Astrocyte (in vitro differentiated cells and primary cell): ENCODE data around the gene LRRC53. TPM values are rescaled to one million over a fixed set of nuclear protein-coding genes. Genes with fewer than 3 reads are reported as not detected.

Experiments used
- DNase-seq: peaks from one replicate; pipeline ENCODE4 v3.0.0-alpha.2; 2010; ENCODE audit warnings: low read depth
- FAIRE-seq: peaks from 2 replicates; lab custom pipeline; 2011; peaks lifted over from hg19 to GRCh38; lab: Jason Lieb, UNC
- H2AFZ ChIP-seq: 2 replicates; pipeline ENCODE4 v1.6.0; 2012; ENCODE audit warnings: low read depth, low read length, inconsistent platforms
- H3K27ac ChIP-seq: 2 replicates; pipeline ENCODE4 v1.5.1; 2011; ENCODE audit warnings: low read depth, low read length, inconsistent platforms
- H3K27me3 ChIP-seq: 2 replicates; pipeline ENCODE4 v1.6.0; 2011; ENCODE audit warnings: low read length, inconsistent platforms; ENCODE audit not compliant: insufficient read depth
- H3K36me3 ChIP-seq: 2 replicates; pipeline ENCODE4 v1.5.1; 2011; ENCODE audit warnings: low read length, inconsistent platforms; ENCODE audit not compliant: insufficient read depth
- H3K4me1 ChIP-seq: 2 replicates; pipeline ENCODE4 v1.5.1; 2011; ENCODE audit warnings: low read length, inconsistent platforms; ENCODE audit not compliant: insufficient read depth
- H3K4me2 ChIP-seq: 2 replicates; pipeline ENCODE4 v1.6.0; 2012; ENCODE audit warnings: low read length, inconsistent platforms
- H3K4me3 ChIP-seq: 2 replicates; pipeline ENCODE4 v1.5.1; 2011; ENCODE audit warnings: low read depth, mild to moderate bottlenecking, low read length, inconsistent platforms; ENCODE audit not compliant: insufficient read depth
- H3K79me2 ChIP-seq: 2 replicates; pipeline ENCODE4 v1.6.0; 2012; ENCODE audit warnings: mild to moderate bottlenecking, low read length, inconsistent platforms; ENCODE audit not compliant: insufficient read depth
- H3K9ac ChIP-seq: 2 replicates; pipeline ENCODE4 v1.6.0; 2012; ENCODE audit warnings: mild to moderate bottlenecking, low read length, inconsistent platforms
- H3K9me3 ChIP-seq: 2 replicates; pipeline ENCODE4 v1.5.1; 2012; ENCODE audit warnings: low read depth, mild to moderate bottlenecking, low read length, inconsistent platforms; ENCODE audit not compliant: insufficient read depth
- H4K20me1 ChIP-seq: 2 replicates; pipeline ENCODE4 v1.6.0; 2012; ENCODE audit warnings: low read length, inconsistent platforms; ENCODE audit not compliant: insufficient read depth
- H3K27ac Mint-ChIP-seq: one replicate; pipeline ENCODE4 v1.8.0; 2021; ENCODE audit warnings: mild to moderate bottlenecking, mixed read lengths; ENCODE audit not compliant: unreplicated experiment
- H3K27me3 Mint-ChIP-seq: one replicate; pipeline ENCODE4 v1.8.0; 2021; ENCODE audit warnings: low read depth, mixed read lengths; ENCODE audit not compliant: unreplicated experiment
- H3K36me3 Mint-ChIP-seq: one replicate; pipeline ENCODE4 v1.8.0; 2021; ENCODE audit warnings: low read depth, mixed read lengths; ENCODE audit not compliant: unreplicated experiment
- H3K4me1 Mint-ChIP-seq: one replicate; pipeline ENCODE4 v1.8.0; 2021; ENCODE audit warnings: low read depth, mixed read lengths; ENCODE audit not compliant: unreplicated experiment
- H3K4me3 Mint-ChIP-seq: one replicate; pipeline ENCODE4 v1.8.0; 2021; ENCODE audit warnings: mild to moderate bottlenecking, moderate library complexity, mixed read lengths; ENCODE audit not compliant: unreplicated experiment
- H3K9me3 Mint-ChIP-seq: one replicate; pipeline ENCODE4 v1.8.0; 2021; ENCODE audit warnings: mild to moderate bottlenecking, mixed read lengths; ENCODE audit not compliant: unreplicated experiment
- CTCF ChIP-seq: IDR thresholded peaks from 2 replicates; pipeline ENCODE4 v1.5.1; 2011; ENCODE audit warnings: low read depth, mild to moderate bottlenecking, inconsistent platforms, low read length, moderate library complexity; ENCODE audit not compliant: insufficient read depth
- EZH2 ChIP-seq: IDR thresholded peaks from 2 replicates; pipeline ENCODE4 v1.6.1; 2012; ENCODE audit warnings: mild to moderate bottlenecking, low read length, inconsistent platforms; ENCODE audit not compliant: insufficient read depth
- total RNA-seq: library from RNA; stranded (reverse); gene quantifications from 2 replicates; pipeline ENCODE4 v1.2.1, GENCODE V29; 2021

LRRC53 gene
- total RNA-seq, 1 donor from 2014 or later: not detected

- H3K9me3 Mint-ChIP-seq: no peaks in the 10 kb centered on the region
- DNase-seq: no peak
- no peak overlapping the region for H3K27ac ChIP-seq
Observed at GRCh38 chr1:74531796-74532195, 19.4 kb upstream of the LRRC53 start.

GRCh38 chr1:74530892-74531291 lies 18.5 kb upstream of the LRRC53 start:
- Mint-ChIP-seq H3K4me1 (peaks cover 31% of the 10 kb centered on the region), H3K36me3 (no peaks in the 10 kb centered on the region), H3K27ac (no peak overlapping the region), H3K4me3 (no peak overlapping the region), H3K27me3 (no peaks in the 10 kb centered on the region), H3K9me3 (no peaks in the 10 kb centered on the region)
- Histone ChIP-seq H3K36me3 (no peaks in the 10 kb centered on the region), H3K27ac (no peak overlapping the region), H2AFZ (no peak overlapping the region), H4K20me1 (no peaks in the 10 kb centered on the region), H3K4me3 (no peak overlapping the region), H3K9me3 (no peaks in the 10 kb centered on the region), H3K9ac (no peak overlapping the region), H3K79me2 (no peaks in the 10 kb centered on the region), H3K4me2 (no peak overlapping the region), H3K27me3 (no peaks in the 10 kb centered on the region), H3K4me1 (no peaks in the 10 kb centered on the region)
- DNase-seq (no peak), FAIRE-seq (no peak)
- TF ChIP-seq EZH2 (no peak), CTCF (no peak)

More at GRCh38 chr1:74531796-74532195, 19.4 kb upstream of the LRRC53 start:
- H3K4me1 ChIP-seq: no peaks in the 10 kb centered on the region
- no peak overlapping the region for H3K4me3 ChIP-seq
- no peak for TF ChIP-seq EZH2
- TF ChIP-seq CTCF: no peak
- Mint-ChIP-seq H3K27me3 (no peaks in the 10 kb centered on the region), H3K27ac (no peak overlapping the region), H3K36me3 (no peaks in the 10 kb centered on the region), H3K4me3 (no peak overlapping the region), H3K4me1 (peaks cover 31% of the 10 kb centered on the region)
- H3K4me2 ChIP-seq: no peak overlapping the region
- H3K9me3 ChIP-seq: no peaks in the 10 kb centered on the region
- H3K9ac ChIP-seq: no peak overlapping the region
- H2AFZ ChIP-seq: no peak overlapping the region
- no peaks in the 10 kb centered on the region for H3K79me2 ChIP-seq
- H3K36me3 ChIP-seq: no peaks in the 10 kb centered on the region
- no peaks in the 10 kb centered on the region for H4K20me1 ChIP-seq
- no peaks in the 10 kb centered on the region for H3K27me3 ChIP-seq
- FAIRE-seq: no peak

GRCh38 chr1:74528123-74528522 lies 15.7 kb upstream of the LRRC53 start:
- no peaks in the 10 kb centered on the region for H3K4me1 ChIP-seq
- H4K20me1 ChIP-seq: no peaks in the 10 kb centered on the region
- H3K4me3 Mint-ChIP-seq: no peak overlapping the region
- DNase-seq (no peak), FAIRE-seq (no peak)
- peaks cover 2% of the 10 kb centered on the region for H3K9me3 Mint-ChIP-seq
- no peaks in the 10 kb centered on the region for H3K27me3 ChIP-seq
- no peak overlapping the region for H3K9ac ChIP-seq
- no peak overlapping the region for H3K27ac ChIP-seq
- no peaks in the 10 kb centered on the region for H3K9me3 ChIP-seq
- H3K4me1 Mint-ChIP-seq: peaks cover 23% of the 10 kb centered on the region
- H2AFZ ChIP-seq: no peak overlapping the region
- H3K79me2 ChIP-seq: no peaks in the 10 kb centered on the region
- H3K27me3 Mint-ChIP-seq: no peaks in the 10 kb centered on the region
- no peak overlapping the region for H3K4me2 ChIP-seq
- no peaks in the 10 kb centered on the region for H3K36me3 ChIP-seq
- no peaks in the 10 kb centered on the region for H3K36me3 Mint-ChIP-seq
- TF ChIP-seq CTCF: no peak
- no peak overlapping the region for H3K4me3 ChIP-seq
- no peak overlapping the region for H3K27ac Mint-ChIP-seq
